Measurements from ENCODE around the gene TRIM58. TPM values are rescaled to one million over a fixed set of nuclear protein-coding genes. Genes with fewer than 3 reads are reported as not detected.

The TRIM58 gene
- total RNA-seq, 1 experiment from 2014 or later: not detected

DNA sequence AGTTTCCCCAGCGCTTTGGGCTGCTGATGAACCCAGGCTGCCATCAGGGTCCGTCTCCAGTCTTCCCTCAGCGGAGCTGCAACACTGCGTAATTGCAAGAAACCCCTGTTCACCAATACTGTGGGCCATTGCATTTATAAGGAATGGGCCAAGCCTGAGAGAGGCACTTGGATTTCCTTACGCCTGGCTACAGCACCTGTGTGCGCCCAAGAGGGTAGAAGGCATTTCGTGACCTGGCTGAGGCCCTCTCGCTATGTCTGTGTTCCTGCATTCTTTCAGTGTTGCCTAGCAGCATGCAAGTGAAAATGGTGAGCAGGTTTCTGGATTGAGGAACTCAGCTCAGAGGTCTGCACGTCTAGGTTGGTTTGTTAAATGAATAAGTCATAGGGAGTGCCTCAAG is 26.4 kb downstream of the TRIM58 start:
- no peak overlapping the region for H3K27ac ChIP-seq (ENCODE audit: low read length)
- no peaks in the 10 kb centered on the region for H3K9me3 ChIP-seq (ENCODE audit: control insufficient read depth, insufficient read depth, low read depth, low read length)
- ChIA-PET CTCF (no interaction called here), POLR2A (no interaction called here)
- DNase-seq (ENCODE audit: low read depth, low spot score) (no peak), ATAC-seq (no peak)
- TF ChIP-seq SIN3A (IDR thresholded peaks at IDR 0.05; ENCODE audit: borderline replicate concordance, insufficient read depth, low read depth, low read length) (no peak), POLR2AphosphoS5 (IDR thresholded peaks at IDR 0.05; ENCODE audit: low read depth, low read length) (no peak), REST (IDR thresholded peaks at IDR 0.05; ENCODE audit: insufficient read depth in 1 of 2, low read depth in 2 of 2, low read length in 1 of 2) (no peak), CTCF (IDR thresholded peaks at IDR 0.05) (no peak), TCF7L2 (IDR thresholded peaks at IDR 0.05; ENCODE audit: low read depth, low read length) (no peak)
- H3K27me3 ChIP-seq (ENCODE audit: control insufficient read depth, insufficient read depth, low read length): no peaks in the 10 kb centered on the region
- no peaks in the 10 kb centered on the region for H3K4me1 ChIP-seq (ENCODE audit: control insufficient read depth, insufficient read depth, low read length)
- no peak overlapping the region for H3K4me3 ChIP-seq (ENCODE audit: low read depth in 2 of 2, low read length in 2 of 2)
- intact Hi-C loops (cut with micrococcal nuclease; ENCODE audit: unreplicated experiment) (no loop called here), in situ Hi-C loops (cut with HindIII; ENCODE audit: low pct_unique_long_range_greater_than_20kb, low sequenced_read_pairs) (no loop called here)
- no peaks in the 10 kb centered on the region for H3K36me3 ChIP-seq (ENCODE audit: control insufficient read depth, insufficient read depth, low read length)
- no TSS peak for BruUV-seq (replicated peaks)

DNA sequence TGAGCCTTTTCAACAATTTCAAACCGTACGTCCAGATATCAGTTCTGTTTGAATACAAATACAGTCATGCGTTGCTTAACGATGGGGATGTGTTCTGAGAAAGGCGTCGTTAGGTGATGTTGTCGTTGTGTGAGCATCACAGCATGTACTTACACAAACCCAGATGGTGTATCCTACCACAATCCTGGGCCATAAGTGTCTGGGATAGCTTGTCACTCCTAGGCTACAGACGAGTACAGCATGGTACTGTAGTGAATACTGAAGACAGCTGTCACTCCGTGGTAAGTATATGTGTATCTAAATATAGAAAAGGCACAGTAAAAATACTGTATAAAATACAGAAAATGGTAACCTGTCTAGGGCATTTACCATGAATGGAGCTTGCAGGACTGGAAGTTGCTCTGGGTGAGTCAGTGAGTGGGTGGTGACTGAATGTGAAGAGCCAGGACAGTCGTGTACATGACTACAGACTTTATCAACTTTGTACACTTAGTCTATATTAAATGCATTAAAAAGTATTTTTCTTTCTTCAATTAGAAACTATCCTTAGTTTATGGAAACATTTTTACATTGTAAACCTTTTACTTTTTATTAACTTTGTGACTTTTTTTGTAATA is 27.9 kb downstream of the TRIM58 start:
- intact Hi-C loops (cut with micrococcal nuclease; ENCODE audit: unreplicated experiment): no loop called here
- in situ Hi-C loops (cut with HindIII; ENCODE audit: low pct_unique_long_range_greater_than_20kb, low sequenced_read_pairs): no loop called here
- no peaks in the 10 kb centered on the region for H3K27me3 ChIP-seq (ENCODE audit: control insufficient read depth, insufficient read depth, low read length)
- no peak overlapping the region for H3K27ac ChIP-seq (ENCODE audit: low read length)
- no peak for ATAC-seq
- TF ChIP-seq REST (IDR thresholded peaks at IDR 0.05; ENCODE audit: insufficient read depth in 1 of 2, low read depth in 2 of 2, low read length in 1 of 2) (no peak), TCF7L2 (IDR thresholded peaks at IDR 0.05; ENCODE audit: low read depth, low read length) (no peak), POLR2AphosphoS5 (IDR thresholded peaks at IDR 0.05; ENCODE audit: low read depth, low read length) (no peak), CTCF (IDR thresholded peaks at IDR 0.05) (no peak), SIN3A (IDR thresholded peaks at IDR 0.05; ENCODE audit: borderline replicate concordance, insufficient read depth, low read depth, low read length) (no peak)
- no peaks in the 10 kb centered on the region for H3K9me3 ChIP-seq (ENCODE audit: control insufficient read depth, insufficient read depth, low read depth, low read length)
- BruUV-seq (replicated peaks): no TSS peak
- H3K4me3 ChIP-seq (ENCODE audit: low read depth in 2 of 2, low read length in 2 of 2): no peak overlapping the region
- POLR2A ChIA-PET: no interaction called here
- CTCF ChIA-PET: no interaction called here
- no peaks in the 10 kb centered on the region for H3K4me1 ChIP-seq (ENCODE audit: control insufficient read depth, insufficient read depth, low read length)
- H3K36me3 ChIP-seq (ENCODE audit: control insufficient read depth, insufficient read depth, low read length): no peaks in the 10 kb centered on the region
- no peak for DNase-seq (ENCODE audit: low read depth, low spot score)

Data from Panc1 (cell line).